DLD1 (cell line): ENCODE results near the gene LRRC8D.

ENCODE experiments used
- in situ Hi-C: cut with HindIII; loops from 2 replicates; pipeline ENCODE4 v1.10.0; 2017; ENCODE audit warnings: low sequenced_read_pairs

The LRRC8D gene

DNA sequence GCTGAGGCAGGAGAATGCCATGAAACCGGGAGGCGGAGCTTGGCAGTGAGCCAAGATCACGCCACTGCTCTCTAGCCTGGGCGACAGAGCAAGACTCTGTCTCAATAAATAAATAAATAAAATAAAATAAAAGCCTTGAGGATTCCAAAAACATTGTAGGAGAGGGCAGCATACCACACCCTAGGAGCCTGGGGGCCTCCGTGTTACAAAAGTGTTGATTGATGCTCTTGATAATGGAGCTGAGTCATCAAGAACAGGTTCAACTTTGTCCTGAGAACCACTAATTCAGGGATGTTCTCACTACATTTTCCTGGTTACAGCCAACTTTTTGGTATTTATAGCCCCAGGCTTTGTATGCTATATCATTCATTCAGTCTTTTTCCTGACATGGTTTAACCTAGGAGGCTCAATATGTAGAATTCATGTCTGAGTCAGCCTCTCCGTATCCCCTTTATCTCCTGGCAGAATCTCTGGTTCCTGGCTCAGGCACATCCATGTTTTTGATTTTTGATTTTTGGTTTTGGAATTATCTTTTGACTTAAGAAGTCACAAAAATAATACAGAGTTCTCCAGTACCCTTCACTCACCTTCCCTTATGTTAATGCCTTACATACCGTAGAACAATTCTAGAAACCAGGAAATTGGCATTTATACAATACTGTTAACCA lies 69.4 kb downstream of the LRRC8D start:
- in situ Hi-C loops, result no loop called here

DNA sequence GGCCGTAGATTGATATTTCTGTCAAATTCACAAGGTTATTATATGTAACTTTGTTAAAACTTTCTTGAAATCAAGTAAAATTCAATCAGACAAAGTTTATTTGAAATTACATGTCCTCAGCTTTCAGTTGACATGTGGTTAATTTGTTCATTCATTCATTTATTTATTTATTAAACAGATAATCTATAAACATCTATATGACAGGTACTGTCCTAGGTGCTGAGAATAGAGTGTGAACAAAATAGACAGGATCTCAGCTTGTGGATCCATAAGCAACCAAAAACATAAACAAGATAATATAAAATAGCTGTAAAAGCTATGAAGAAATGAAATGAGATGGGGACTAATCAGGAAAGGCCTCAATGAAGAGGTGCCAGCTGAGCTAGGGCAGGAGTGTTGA lies 72.0 kb downstream of the LRRC8D start:
- in situ Hi-C loops, result no loop called here

DNA sequence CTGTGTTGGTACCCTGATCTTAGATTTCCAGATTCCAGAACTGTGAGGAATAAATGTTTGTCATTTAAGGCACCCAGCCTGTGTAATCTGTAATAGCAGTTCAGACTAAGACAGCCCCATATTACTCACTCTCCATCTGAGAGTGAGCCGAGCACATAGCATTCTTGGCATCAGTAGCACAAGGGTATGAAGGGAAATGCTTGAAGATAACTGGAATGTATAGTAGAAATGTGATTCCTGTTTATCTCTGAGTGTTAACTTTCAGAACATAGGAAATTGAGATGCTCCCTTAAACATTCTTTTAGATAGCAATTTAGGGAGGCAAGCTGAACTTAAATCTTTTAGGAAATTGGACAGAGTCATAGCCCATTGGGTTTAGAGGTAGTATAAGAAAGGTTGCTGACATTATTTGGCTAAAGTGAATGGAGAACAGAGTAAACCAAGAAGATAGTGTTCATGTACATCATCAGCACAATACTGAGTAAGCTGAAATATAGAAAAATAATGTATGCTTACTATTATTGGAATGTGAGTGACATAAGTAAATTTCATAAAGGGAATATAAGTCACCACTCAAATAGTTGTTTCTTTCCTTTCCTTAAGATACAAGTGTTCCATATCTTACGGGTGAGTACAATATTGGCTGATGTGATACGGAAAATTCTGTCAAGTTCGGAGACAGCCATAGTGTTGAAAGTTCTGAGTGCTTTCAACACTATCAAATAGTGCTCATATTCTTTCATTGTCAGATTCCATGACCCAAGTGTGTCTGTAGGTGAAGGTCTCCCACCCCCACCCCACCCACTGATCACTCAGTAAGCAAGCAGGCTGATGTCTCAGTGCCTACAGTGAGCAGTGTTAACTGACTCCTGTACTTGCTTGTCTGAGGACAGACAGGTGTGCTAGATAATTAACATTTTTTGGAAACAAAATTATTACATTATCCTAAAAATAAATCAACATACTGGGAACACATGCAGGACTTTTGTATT lies 73.7 kb downstream of the LRRC8D start:
- in situ Hi-C loops, result no loop called here

DNA sequence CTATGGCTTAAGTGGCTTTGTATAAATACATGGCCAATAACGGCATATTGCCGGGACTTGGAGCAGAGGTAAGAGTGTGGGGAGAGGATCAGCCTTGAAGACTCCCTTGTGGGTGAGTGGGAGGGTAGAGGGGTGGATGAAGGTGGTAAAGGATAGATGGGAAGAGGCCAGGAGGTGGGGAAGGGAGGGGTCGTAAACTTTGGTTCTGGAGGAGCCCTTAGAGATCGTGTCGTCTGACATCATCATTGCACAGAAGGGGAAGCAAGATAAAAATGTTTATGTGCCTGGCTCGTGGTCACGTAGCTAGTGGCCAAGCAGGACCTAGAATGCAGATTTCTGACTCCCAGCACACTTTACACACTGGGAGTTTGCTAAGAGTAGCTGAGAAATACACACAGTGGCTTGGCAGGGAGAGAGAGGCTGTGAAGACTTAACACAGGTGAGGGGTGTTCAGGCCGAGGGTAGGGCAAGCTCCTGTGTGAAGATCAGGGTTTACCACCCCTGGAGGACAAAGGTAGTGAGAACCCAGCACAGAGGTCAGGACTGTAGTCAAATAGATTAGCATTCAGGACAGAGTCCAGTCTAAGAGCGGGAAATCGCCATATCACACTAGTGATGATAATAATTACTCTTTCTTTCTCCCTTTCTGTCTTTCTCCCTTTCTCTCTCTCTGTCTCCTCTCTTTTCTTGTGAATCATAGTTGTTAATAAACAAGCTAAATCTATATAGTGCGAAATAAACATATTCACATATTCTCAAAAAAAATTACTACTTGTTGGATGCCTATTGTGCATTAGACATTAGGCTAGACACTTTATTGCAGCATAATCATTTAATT lies 75.5 kb downstream of the LRRC8D start:
- in situ Hi-C loops, result no loop called here

DNA sequence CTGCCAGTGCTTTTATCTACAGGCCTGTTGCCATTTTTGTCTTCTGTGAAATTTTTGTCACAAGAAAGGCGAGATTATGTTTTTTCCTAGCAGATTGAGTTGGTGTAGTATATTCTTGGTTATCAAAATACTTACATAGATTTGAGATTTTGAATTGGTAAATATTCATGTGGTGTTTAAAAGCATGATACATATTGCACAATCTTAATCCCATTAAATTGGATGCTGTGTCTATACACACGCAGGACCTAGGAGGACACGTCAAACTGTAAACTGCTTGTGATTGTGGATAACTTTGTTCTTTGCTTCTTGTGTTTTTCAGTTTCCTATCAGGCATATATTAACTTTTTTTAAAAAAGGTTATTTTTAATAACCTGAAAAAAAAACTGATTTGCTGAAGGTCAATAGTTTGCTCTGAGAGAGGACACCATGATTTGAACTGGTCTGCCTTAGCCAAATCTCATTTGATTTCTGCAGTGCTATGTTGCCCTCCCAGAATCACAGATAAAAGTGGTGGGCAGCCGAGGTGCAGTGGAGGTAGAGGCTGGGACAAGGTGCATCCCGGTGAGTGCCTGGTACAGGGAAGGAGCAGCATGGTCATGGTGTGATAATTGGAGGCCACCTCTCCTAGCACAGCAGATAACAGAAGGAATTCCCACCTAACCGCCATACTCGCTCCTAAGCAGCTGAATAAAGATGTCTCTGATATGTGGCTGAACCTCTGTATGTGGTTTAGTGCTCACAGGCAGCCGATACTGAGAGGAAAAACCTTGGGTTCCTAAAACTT lies 76.7 kb downstream of the LRRC8D start:
- in situ Hi-C loops, result no loop called here

DNA sequence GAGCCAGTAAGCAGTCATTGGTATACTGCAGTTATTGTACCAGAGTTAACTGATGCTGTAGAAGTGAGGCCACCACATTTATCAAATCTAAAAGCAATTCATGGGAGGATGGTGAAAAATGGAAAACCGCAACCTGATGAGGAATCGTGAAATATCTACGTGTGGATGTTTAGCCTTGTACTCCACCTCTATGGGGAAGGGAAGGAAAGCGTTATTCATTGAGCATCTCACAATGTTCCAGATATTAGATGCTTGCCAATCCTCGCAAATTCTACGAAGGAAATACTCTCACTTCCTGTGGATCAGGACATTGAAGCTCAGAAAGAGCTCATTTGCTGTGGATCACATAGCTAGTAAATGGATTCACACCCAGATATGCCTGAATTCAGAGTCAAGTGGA lies 77.3 kb downstream of the LRRC8D start:
- in situ Hi-C loops, result no loop called here

DNA sequence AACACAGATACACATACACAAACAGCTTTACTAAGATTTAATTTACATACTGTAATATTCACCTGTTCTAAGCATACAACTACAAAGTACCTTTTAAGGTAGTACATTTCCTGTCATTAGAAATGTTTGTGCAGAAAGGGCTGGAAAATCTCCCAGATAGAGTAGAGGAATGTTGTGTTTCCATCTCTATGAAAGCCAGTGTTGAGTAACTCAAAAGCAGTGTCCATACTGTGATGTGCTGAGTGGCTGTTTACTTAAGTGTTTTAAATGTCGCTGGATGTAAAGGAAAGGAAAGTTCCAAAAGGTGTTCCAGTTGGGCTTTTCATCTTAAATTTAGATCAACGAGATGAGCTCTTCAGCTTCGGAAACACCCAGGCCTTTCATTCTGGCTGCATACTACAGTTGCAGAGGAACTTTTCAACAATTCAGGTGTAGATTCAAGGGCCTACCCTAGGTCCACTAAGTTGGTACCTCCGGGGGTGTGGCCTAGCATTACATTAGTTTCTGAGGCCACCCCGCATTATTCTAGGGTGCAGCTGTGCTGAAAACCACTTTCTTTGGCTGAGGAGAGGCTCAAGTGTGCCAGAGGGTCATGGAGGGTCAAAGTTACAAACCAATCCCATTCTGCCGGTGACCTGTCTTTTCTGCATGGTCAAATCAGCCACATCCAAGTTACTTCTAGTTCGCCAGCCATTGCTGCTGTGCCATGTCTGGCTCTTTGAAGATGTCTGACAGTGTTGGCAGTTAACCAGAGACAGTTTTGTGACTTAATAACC lies 78.1 kb downstream of the LRRC8D start:
- in situ Hi-C loops, result no loop called here

DNA sequence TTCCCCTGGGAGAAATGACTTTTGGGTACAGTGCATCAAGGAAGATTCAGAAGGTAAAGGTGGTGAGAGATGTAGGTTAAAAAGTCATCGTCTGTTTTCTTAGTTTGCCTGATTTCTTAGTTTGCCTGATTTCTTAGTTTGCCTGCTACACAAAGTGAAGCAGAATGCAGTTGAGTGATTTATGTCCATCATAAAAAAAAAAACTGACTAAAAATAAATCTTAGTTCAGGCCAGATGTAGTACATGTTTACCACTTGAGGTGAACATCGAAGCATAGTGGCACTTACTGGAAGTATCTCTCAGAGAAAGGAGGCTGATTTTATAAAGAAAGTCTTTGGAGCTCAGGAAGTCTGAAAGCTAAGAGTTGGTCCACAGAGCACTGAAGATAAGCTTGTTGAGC lies 79.5 kb downstream of the LRRC8D start:
- in situ Hi-C loops, result no loop called here

DNA sequence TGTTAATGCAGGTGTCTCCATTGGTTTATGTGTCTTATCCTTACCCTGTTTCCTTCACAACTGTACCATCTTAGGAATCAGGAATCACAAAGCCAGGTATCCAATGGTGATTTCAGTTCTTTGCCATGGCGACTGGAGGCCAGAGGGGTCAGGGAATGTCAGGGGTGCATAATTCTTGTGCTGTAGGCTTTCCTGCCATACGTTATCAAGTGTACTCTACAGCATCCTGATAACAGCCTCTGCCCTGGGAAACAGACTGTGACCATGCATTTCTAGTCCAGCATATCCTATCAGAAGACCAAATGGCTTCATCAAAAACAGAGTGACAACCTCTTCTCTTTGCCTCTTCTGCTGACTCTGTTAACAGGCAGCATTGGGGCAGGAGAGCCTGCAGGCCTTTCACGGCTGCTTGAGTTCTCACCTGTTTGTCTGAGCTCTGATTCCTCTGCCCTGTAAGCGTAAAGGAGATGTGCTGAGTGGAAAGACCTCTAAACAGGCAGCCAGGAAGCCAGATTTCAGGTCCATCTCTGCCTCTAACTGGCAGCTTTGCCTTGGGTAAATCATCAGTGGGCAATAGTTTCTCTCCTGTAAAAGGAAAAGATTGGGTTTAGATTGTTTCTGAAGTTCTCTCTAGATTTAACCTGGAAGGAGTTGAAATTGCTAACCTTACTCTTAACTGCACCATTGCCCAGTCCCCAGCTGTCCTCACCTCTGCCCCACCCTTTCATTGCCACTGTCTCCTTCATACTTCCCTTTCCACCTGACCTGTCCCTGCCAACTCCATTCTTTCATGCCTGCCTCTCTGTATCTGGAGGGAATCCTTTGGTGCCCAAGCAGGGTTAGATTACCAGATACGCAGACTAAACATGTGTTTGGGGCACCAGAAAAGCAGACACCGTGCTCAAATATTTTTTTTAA lies 80.2 kb downstream of the LRRC8D start:
- in situ Hi-C loops, result no loop called here

DNA sequence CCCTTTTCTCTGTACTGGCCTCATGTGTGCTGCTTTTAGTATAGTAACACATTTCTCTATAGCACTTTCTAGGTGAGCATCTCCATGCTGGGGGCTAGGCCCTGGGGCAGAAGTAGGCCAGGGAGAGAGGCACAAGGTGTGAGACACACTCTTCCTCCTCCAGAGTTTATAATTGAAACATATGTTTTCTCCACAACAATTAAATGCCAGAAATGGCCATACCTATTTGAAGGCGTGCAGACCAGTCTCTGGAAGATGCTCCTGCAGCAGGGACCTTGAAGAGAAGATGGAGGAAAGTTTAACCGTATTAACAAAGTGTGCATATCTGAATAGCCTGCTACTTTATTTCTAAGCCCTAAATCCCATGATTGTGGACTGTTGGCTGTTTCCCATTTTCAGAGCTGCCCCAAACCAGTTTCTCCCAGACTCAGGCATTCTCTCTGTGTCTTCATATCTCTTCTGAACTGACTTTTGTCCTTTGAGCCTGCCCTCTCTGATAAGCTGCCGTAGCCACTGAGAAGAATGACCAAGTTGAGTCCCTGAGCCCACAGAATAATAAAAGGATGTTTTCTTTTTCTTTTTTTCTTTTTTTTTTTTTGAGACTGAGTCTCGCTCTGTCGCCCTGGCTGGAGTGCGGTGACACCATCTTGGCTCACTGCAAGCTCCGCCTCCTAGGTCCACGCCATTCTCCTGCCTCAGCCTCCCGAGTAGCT lies 81.3 kb downstream of the LRRC8D start:
- in situ Hi-C loops, result no loop called here

DNA sequence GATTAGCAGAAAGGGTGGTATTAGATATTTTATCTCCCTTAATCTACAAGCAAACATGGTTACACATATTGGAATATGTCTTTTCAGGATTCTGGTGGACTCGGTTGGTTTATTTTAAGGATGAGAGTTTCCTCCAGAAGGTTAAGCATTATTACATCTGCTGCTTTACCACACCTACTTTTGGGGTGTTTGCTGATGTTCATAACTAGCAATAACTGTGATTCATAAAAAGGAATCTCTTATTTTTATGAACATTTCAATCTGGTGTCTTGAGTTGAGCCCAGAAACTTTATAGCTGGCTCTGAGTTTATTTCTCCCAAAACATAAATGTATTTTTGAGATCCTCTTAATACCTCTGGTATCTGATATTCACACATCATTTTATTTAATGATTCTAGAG lies 82.7 kb downstream of the LRRC8D start:
- in situ Hi-C loops, result no loop called here

DNA sequence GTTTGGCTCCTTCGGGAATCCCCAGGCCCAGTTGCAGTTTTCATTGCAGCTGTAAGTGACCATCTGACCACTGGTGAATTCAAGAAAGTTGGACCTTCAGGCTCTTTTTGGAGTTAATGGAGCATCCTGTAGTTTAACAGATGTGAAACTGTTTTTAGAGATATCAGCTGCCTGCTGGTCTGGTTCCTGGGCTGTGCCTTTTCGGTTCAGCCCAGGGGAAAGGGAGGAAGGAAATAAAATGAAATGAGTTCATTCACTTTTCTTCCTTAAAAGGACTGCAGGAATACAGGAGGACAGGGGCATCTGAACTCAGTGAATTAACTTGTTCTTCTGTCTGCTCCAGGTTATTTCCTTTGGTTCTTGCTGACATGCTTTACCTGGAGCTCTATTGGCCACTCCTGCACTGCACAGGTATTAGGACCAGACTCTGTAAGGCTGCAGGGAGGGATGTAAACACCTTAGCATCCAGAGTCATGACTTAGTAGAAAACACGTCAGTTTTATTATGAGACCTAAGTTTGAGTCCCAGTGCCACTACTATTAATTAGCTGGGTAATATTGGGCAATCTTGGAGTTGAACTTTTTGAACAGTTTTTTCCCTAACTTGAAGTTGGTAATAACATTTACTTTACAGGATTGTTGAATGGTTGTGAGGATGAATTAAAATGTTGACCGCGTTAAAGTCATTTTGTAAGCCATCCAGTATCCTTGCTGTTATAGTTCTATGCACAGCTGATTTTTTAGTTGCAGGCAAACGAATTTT lies 83.6 kb downstream of the LRRC8D start:
- in situ Hi-C loops, result no loop called here

DNA sequence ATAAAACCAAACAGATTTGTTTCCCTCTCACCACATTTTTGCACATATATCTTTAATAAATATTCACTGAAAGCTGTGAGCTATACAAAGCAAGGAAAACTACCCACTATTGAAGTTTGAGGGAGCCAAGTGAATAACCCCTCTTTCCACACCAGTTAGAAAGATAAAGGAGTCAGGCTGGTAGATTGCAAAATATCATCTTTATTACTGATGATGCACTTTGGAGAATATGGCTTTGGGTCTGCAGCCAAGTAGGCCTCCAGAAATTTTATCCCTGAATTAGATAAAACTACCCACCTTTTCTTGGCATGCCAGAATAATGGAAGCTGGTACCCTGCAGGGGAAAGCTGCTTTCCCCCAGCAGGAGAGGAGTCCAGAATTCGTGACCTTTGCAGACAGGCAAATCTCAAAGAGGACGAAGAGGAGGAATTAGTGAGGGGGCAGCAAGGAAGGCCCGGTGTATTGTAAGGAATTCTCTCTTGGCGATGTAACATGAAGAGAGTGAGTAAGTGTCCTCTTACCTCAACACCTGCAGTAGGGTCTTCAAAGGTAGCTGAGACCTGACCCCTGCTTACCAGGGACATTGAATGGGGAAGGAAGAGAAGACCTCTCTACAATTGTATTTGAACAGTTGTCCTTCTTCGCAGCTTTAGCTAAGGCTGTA lies 84.7 kb downstream of the LRRC8D start:
- in situ Hi-C loops, result no loop called here

DNA sequence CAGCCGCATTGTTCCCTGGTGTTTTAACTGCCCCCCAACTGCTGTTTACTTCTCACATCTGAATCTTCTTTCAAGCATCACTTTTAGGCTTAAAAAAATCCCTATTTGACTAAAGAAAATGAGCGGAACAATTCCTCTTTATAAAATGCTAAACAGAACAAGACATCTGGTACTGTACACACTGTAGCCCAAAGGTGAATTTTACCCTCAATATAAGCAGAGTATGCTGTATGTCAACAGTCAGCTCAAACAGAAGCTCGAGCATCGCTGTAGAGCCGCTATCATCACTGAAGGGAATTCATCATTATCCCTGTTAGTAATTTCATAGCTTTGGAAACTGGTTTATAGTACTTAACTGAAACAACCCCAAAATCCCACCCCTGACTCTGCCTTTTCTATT lies 85.3 kb downstream of the LRRC8D start:
- in situ Hi-C loops, result no loop called here

DNA sequence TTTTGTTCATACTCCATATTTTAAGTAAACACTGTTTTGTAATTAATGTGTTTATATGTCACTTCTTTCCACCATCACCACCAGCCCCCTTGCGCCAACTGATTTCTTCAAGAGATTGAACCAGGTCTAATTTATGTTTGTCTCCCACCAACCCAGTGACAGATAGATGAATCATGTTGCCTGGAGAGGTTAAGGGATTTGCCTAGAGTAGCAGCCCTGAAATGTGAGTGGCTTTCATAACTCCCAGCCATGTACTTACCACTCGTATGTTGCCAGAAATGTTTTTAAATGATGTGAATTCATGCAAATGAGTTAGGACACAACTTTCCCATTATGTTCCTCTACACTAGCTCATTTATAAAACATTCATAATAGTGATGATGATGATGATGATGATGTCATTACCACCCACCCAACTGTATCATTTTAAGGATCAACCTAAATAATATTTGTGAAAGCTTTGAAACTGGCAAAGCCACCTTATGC lies 86.9 kb downstream of the LRRC8D start:
- in situ Hi-C loops, result no loop called here

DNA sequence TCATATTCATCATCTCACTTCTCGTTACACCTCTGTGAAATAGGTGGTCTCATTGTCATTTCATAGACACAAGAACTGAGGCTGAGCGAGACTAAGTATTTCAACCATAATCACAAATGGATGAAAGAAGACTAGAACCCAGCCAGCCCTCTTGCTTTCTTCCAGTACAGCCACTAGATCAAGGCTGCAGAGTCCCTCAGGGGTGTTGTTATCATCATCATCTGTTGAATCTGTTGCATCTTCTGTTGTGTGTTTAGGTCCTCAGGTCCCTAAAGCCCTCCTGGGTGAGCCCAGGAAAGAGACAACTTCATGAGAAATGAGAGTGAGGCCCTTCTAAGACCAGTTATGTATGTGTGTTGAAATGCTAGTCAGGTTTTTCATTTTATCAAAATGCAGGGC lies 87.4 kb downstream of the LRRC8D start:
- in situ Hi-C loops, result no loop called here
